SU-DHL-6 (cell line): ENCODE results near the gene UBLCP1.

Source experiments
- H2AFZ ChIP-seq: fragments of 200-600 bp; sonication (generic); 2 replicates; pipeline ENCODE4 v1.6.1; 2014; ENCODE audit warnings: low read depth, mild to moderate bottlenecking, moderate library complexity, mixed read lengths, antibody characterized with exemption, low read length; ENCODE audit not compliant: severe bottlenecking
- H3F3A ChIP-seq: fragments of 200-600 bp; shearing (Covaris generic); 2 replicates; pipeline ENCODE4 v1.6.0; 2016; ENCODE audit warnings: antibody characterized with exemption, mild to moderate bottlenecking; ENCODE audit not compliant: insufficient read depth
- H3K27ac ChIP-seq: fragments of 200-600 bp; sonication (generic); 2 replicates; pipeline ENCODE4 v1.5.1; 2016; ENCODE audit warnings: low read depth, mild to moderate bottlenecking, low read length, moderate library complexity, mixed read lengths
- H3K27me3 ChIP-seq: fragments of 200-600 bp; sonication (generic), shearing (Covaris generic); 2 replicates; pipeline ENCODE4 v1.6.0; 2014; ENCODE audit warnings: mild to moderate bottlenecking, low read length
- H3K36me3 ChIP-seq: fragments of 200-600 bp; sonication (generic); 2 replicates; pipeline ENCODE4 v1.6.1; 2014; ENCODE audit warnings: mild to moderate bottlenecking, low read length, mixed read lengths
- H3K4me2 ChIP-seq: fragments of 300-600, 200-600 bp; shearing (Covaris generic), sonication (generic); 2 replicates; pipeline ENCODE4 v1.6.0; 2014; ENCODE audit warnings: low read length, low read depth, mild to moderate bottlenecking; ENCODE audit not compliant: poor library complexity, severe bottlenecking
- H3K4me3 ChIP-seq: fragments of 200-600 bp; sonication (generic); 2 replicates; pipeline ENCODE4 v1.5.1; 2014; ENCODE audit warnings: antibody characterized with exemption, low read length, mild to moderate bottlenecking, mixed read lengths; ENCODE audit not compliant: insufficient read depth, poor library complexity, severe bottlenecking
- H3K79me2 ChIP-seq: fragments of 200-600 bp; sonication (generic); 2 replicates; pipeline ENCODE4 v1.6.1; 2014; ENCODE audit warnings: mild to moderate bottlenecking, low read length, moderate library complexity; ENCODE audit not compliant: insufficient read depth
- H3K9ac ChIP-seq: fragments of 200-600 bp; sonication (generic); 2 replicates; pipeline ENCODE4 v1.7.0; 2014; ENCODE audit warnings: mild to moderate bottlenecking, low read length
- H3K9me2 ChIP-seq: fragments of 200-600 bp; sonication (generic); replicated peaks from 2 replicates; pipeline ENCODE4 v1.6.1; 2014; ENCODE audit warnings: low read length; ENCODE audit not compliant: insufficient read depth
- H3K9me3 ChIP-seq: fragments of 200-600 bp; sonication (generic); 2 replicates; pipeline ENCODE4 v1.6.1; 2014; ENCODE audit warnings: low read length, mixed read lengths; ENCODE audit not compliant: insufficient read depth
- H4K20me1 ChIP-seq: fragments of 200-600 bp; sonication (generic); 2 replicates; pipeline ENCODE4 v1.6.1; 2014; ENCODE audit warnings: low read depth, mild to moderate bottlenecking, antibody characterized with exemption, low read length, moderate library complexity, mixed read lengths
- EZH2phosphoT487 ChIP-seq: fragments of 200-600 bp; sonication (generic), shearing (Covaris generic); conservative IDR thresholded peaks from 2 replicates; pipeline ENCODE4 v1.6.1; 2018; ENCODE audit warnings: mild to moderate bottlenecking, antibody characterized with exemption, low read length, moderate library complexity, mixed read lengths
- TF ChIP-seq, protein P1 (sequence below): fragments of 200-600 bp; sonication (generic); IDR thresholded peaks from one replicate; pipeline ENCODE4 v1.5.1; 2017; ENCODE audit warnings: antibody characterized with exemption, mild to moderate bottlenecking, low read length, moderate library complexity; ENCODE audit not compliant: insufficient read depth, poor library complexity, severe bottlenecking

UBLCP1 gene

DNA sequence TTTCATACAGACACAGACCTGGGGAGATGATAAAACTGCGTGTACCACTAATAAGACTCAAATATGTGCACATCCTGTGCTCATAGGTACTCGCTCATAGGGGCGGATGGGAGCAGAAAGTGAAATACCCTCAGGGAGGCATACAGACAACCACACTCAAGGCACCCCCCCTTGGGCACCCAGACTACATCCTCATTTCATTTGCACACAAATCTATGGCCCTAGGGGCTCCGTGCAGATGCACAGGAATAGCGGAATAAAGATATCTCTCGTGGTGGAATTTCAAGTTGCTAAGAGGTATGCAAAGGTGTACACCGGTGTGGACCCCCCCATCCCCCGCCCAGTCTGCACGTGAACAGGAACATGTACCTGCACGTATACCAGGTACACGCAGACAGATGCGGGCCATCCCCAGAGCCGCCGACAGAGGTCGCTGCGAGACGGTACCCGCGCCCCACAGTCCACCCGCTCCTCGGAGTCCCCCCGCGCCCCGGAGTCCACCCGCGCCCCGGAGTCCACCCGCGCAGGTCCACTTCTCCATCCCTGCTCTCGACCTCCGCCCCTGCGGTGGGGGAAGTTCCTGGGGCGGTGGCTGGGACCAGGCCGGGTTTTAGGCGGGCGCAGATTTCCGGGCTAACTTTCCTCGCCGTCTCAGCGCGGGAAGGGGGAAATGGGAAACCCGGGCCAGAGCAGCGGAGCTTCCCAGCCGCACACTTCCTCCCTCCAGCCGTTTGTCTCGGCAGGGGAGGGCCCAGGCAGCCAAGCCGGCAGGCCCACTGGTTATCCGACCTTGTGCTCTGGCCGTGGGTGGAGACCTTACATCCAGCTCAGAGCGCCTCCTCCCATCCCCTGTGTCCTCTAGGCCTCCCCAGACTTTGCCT is 68.2 kb downstream of the UBLCP1 start:
- Histone ChIP-seq H3K4me2 (peak overlapping the region; percentile 55), H4K20me1 (no peaks in the 10 kb centered on the region), H3K9me2 (no peaks in the 10 kb centered on the region), H3K9ac (peak overlapping the region; percentile 45), H3F3A (no peaks in the 10 kb centered on the region), H3K9me3 (no peaks in the 10 kb centered on the region), H3K27ac (no peak overlapping the region), H3K36me3 (no peaks in the 10 kb centered on the region), H3K79me2 (no peaks in the 10 kb centered on the region), H3K27me3 (no peaks in the 10 kb centered on the region), H2AFZ (peak overlapping the region; percentile 92), H3K4me3 (peak overlapping the region; percentile 44)
- TF ChIP-seq, protein P1, sequence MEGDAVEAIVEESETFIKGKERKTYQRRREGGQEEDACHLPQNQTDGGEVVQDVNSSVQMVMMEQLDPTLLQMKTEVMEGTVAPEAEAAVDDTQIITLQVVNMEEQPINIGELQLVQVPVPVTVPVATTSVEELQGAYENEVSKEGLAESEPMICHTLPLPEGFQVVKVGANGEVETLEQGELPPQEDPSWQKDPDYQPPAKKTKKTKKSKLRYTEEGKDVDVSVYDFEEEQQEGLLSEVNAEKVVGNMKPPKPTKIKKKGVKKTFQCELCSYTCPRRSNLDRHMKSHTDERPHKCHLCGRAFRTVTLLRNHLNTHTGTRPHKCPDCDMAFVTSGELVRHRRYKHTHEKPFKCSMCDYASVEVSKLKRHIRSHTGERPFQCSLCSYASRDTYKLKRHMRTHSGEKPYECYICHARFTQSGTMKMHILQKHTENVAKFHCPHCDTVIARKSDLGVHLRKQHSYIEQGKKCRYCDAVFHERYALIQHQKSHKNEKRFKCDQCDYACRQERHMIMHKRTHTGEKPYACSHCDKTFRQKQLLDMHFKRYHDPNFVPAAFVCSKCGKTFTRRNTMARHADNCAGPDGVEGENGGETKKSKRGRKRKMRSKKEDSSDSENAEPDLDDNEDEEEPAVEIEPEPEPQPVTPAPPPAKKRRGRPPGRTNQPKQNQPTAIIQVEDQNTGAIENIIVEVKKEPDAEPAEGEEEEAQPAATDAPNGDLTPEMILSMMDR = peak; percentile 68
- TF ChIP-seq EZH2phosphoT487 = no peak

DNA sequence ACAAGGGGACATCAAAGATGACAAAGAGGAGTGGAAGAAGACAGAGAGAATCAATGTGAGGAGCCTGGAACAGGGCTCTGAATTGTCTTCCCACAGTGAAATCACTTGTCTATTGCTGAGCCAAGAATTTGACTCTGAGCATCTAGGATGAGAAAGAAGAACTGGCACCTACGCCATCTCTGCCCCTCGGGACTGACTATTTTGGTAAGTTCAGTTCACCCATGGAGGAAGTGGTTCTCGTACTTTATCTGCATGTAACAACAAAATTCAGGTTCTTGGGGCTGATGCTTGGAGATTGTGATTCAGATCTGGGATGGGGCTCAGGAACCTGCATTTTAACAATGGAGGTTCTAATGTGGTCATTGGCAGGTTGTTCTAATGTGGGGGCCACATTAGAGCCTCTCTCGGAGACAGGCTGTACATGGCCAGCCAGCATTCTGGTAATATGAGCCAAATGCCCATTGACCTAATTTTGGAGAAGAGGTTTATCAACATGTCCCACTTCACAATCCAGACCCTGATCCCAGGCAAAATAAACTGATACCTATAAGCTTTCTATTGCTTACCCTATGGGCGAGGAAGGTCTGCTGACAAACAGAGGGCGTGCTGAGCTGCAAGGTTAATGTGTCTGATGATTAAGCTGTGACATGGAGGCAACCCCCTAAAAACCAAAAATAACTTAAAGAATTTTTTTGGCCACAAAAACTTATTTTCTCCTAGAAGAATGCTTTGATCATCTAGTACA is 69.9 kb downstream of the UBLCP1 start:
- no peaks in the 10 kb centered on the region for H3F3A ChIP-seq
- no peaks in the 10 kb centered on the region for H3K9me3 ChIP-seq
- no peak overlapping the region for H3K9ac ChIP-seq
- H3K9me2 ChIP-seq = no peaks in the 10 kb centered on the region
- no peak overlapping the region for H3K4me2 ChIP-seq
- H4K20me1 ChIP-seq = no peaks in the 10 kb centered on the region
- no peaks in the 10 kb centered on the region for H3K27me3 ChIP-seq
- no peaks in the 10 kb centered on the region for H3K36me3 ChIP-seq
- H3K27ac ChIP-seq = no peak overlapping the region
- no peaks in the 10 kb centered on the region for H3K79me2 ChIP-seq
- TF ChIP-seq, protein P1 = no peak
- no peak for TF ChIP-seq EZH2phosphoT487
- no peak overlapping the region for H2AFZ ChIP-seq
- no peak overlapping the region for H3K4me3 ChIP-seq

DNA sequence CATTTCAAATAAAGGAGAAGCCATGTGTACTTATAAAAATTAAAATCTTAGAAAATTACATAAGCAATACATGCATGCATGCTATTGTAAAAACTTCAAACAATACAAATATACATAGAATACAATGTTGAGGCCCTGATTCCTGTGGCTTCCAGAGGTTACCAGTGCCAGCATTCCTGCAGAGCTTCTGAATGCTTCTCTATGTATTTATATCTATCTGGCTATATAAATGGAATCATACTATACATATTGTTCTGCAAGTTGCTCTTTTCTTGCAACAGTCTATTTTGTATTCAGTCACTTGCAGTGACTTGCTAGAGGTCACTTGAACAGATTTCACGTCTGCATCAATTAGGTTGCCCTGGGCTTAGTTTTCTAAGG is 70.4 kb downstream of the UBLCP1 start:
- no peak overlapping the region for H3K4me3 ChIP-seq
- H3K27ac ChIP-seq = no peak overlapping the region
- H3K36me3 ChIP-seq = no peaks in the 10 kb centered on the region
- TF ChIP-seq, protein P1 = no peak
- TF ChIP-seq EZH2phosphoT487 = no peak
- no peaks in the 10 kb centered on the region for H3K9me2 ChIP-seq
- no peaks in the 10 kb centered on the region for H3K9me3 ChIP-seq
- no peak overlapping the region for H2AFZ ChIP-seq
- H3K9ac ChIP-seq = no peak overlapping the region
- H3K4me2 ChIP-seq = no peak overlapping the region
- no peaks in the 10 kb centered on the region for H3F3A ChIP-seq
- no peaks in the 10 kb centered on the region for H4K20me1 ChIP-seq
- H3K79me2 ChIP-seq = no peaks in the 10 kb centered on the region
- no peaks in the 10 kb centered on the region for H3K27me3 ChIP-seq
